GM18873 (cell line): ENCODE results near the gene GPLD1.

Source experiments
- ATAC-seq: cut with Tn5 transposase; IDR thresholded peaks from one replicate; pipeline ENCODE4 v1.9.1; 2021; ENCODE audit warnings: mild to moderate bottlenecking, moderate library complexity, moderate number of reproducible peaks; ENCODE audit not compliant: unreplicated experiment, low FRiP score

The GPLD1 gene

DNA sequence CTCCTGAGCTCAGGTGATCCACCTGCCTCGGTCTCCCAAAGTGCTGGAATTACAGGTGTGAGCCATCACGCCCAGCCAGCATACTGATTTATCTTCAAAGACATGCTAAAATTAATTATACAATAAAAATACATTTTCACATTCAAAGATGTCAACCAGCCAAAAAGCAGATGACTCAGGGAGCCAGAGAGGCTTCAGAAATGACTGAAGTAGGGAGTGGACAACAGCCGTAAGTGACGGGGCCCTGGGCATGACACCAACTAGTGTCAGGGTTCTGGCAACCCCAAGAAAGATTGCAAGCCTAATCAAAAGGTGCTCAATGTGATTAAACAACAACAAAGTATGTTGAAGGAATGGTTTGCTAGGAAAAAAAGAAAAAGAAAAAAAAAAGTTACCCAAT, 28.4 kb downstream of the GPLD1 start:
- no peak for ATAC-seq

DNA sequence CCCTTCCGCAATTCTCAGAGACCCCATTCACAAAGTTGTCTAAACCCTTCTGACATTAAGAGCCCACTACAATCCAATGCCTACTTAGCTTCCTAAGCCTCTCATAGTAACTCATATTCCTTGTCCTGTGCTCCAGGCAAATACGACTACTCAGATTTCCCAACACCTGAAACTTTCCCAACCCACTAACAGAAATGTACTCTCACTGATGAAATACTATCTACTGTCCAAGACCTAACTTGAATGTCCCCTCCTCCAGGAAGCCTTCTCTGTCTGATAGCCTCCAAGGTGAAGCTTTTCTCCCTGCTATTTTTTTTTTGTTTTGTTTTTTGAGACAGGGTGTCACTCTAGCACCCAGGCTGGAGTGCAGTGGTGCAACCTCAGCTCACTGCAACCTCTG, 30.4 kb downstream of the GPLD1 start:
- no peak for ATAC-seq

DNA sequence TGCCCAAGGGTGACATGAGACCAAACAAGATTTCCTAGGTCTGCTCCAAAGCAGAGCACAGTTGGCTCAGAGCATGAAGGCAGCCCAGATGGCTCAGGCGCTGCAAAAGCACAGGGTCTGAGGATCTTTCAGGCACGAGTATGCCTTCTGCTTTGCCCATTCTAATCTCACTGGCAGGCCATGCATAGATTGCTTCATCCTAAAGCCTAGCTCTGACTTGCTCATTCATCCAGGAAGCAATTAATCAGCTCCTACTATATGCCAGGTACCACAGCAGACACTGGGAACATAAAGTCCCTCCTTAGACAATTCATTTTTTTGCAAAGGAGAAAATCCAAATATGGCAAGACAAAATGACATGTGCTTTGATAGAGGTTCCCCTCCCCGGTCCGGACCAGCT, 31.2 kb downstream of the GPLD1 start:
- ATAC-seq, result no peak

DNA sequence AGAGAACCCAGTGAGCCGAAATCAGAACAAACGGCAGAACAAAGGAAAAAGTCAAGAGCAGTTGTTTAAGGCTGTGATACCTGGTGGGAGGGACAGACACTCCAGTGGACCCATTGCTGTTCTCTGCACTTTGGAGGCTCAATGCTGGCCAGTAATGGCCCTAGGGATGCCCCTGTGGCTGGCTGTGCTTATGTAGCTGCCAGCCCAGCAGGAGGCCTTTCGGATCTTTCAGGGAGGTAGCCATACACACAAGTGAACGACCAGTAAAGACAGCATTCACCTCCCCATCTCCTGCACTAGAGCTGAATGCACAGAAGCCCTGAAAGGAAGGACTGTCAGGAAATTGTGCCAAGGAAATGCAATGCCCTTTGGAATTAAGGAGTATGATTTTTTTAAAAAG, 34.3 kb downstream of the GPLD1 start:
- ATAC-seq, result no peak

DNA sequence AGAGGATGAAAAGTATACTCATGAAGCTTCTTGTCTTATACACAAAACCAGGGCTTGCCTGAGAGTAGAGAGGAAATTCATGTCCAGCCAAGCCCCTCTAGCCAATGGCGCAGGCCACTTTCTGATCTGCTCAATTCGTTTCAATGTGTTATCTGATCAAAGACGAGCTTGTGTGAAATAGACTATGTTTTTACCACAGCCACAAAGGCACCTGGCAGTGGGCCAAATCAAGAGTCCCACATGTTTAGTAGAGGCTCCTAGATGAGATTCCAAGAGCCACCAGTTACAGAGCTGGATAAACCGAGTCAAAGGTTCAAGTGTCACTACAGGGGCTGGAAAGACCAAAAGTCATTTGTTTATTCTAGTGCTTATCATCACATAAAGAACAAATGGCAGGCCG, 34.9 kb downstream of the GPLD1 start:
- ATAC-seq, result no peak

DNA sequence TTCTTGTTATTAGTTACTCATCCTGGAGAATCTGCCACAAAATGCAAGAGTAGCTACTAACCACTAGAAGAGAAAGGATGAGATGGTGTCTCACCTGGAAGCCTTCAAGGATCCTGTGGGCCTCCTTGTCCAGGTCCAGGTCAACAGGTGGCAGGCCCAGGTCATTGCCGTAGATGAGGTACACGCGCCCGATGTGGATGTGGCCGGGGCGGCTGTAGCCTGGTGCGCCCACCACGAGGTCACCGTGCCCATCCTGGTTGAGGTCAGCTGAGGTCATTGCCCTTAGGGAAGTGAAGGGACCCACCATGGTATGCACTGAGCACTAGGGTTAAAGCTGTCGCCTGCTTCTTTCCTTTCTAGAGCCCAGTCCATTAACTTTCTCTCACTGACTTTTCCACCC, 35.5 kb downstream of the GPLD1 start:
- ATAC-seq, result no peak

DNA sequence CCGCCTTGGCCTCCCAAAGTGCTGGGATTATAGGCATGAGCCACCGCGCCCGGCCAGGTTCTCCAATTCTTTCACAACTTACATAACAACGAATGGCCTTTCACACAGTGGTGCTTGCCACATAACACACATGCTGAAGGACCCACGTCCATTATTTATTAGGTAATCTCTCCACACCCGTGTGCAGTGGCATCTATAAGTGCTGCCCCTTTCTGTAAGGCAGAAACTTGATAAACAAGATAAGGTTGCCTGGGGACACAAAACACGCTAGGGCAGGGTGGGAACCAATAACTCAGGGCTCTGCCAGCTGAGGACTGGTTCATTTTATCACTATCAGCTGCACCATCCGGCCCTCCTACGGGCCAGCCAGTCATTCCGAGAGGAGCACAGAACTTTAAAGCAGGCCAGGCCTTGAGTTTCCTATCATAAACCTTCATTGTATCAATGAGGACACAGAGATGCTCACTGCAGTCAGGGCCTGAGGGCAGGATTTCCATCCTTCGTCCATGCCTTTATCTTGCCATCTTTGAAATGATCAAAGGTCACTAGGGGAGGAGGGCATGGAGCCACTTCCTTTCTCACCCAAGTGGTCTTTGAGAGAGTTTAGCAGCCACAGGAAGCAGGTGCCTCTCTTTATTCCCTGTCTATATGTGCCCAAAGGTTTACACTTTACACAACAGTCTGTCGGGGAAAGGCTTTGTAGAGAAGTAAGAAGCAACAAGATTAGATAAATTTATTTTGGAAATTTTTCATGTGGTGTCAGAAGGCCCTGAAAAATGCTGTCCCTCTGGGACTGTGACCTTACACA, 37.6 kb downstream of the GPLD1 start:
- no peak for ATAC-seq

DNA sequence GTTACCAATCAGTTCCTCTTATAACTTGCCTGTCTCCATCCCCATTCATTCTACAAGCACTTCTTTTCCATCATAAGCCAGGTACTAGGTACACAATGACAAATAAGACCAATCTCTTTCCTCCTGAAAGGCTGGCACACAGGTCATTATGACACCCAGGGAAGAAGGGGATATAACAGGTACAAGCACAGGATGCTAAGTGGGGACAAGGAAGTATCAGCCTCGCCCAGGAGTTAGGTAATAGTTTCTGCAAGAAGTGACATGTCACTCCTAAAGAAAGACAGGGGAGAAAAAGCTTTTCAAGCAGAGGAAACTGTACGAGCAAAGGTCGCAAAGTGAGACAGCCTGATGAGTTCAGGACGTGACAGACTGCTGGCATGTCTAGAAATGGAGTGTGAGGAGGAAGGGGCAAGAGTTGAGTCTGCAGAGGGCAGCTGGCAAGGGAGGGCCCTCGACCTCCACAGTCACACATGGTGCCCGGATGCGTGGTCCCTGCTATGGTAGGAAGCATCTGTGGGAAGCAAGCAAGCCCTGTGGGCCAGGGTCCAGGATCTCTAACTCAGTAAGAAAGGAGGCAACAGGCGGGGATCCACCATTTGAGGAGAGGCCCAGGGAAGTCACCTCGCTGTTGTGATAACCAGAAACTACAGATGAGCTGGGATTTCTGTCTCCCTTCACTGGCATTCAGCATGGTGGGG, 40.4 kb downstream of the GPLD1 start:
- no peak for ATAC-seq

DNA sequence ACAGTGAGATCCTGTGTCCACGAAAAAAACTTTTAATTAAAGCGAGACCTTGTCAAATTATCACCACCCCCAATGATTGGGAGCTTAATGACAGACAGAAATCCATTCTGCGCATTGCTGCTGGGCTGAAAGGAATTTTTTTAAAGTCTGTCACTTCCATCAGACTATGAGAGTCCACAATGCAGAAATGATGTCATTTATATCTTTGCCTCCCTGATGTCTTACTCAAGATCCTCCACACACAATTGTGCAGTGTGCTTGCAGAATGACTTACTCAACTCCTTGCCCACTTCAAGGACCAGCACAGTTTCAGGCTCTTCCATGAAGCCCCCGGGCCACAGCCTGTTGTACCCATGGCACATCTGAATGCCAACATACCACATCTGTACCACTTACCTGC, 41.0 kb downstream of the GPLD1 start:
- no peak for ATAC-seq

DNA sequence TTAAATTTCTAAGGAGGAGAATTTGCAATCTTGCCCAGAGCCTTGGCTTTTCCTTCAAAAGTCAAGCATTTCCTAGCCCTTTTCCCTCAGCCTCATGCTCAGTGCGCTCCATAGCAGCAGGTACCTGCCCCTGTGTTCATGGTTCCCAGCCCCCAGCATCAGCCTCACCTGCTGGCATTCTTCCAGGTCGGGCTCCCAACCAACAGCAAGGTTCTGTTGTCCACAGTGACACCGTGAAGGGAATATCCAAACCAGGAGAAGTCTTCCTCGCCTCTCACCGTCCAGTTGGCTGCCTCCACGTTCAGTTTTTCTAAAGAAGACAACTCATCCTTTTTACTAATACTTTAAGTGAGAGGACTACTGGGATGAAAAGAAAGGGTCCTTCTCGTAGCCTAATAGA, 42.7 kb downstream of the GPLD1 start:
- no peak for ATAC-seq

DNA sequence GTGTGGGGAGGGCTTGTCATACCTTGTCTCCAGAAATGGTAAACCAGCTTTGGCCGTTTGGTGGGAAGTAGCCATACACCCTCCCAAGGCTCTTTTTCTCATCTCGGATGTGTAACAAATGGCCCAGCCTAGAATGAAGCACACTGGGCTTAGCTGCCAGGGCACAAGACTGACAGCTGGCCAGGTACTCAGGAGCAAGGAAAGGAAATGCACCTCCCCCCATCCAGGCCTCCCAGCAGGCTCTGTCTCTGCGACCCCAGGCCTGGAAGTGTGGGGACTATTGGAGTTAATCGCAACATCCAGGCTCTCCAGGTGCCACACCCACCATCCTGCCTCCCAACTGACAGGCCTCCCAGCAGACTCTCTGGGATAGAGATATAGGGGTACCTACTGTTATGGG, 43.7 kb downstream of the GPLD1 start:
- ATAC-seq, result no peak

DNA sequence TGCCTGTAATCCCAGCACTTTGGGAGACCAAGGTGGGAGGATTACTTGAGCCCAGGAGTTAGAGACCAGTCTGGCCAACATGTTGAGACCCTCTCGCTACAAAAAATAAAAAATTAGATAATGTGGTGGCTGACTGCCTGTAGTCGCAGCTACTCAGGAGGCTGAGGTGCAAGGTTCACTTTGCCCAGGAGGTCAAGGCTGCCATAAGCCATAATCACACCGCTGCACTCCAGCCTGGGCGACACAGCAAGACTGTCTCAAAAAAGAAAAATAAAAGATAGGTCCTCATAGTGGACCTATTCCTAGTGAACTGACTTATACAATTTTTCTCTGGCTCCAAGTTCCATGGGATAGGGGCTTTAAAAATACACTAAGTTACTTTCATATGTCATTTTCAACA, 44.8 kb downstream of the GPLD1 start:
- ATAC-seq, result no peak

DNA sequence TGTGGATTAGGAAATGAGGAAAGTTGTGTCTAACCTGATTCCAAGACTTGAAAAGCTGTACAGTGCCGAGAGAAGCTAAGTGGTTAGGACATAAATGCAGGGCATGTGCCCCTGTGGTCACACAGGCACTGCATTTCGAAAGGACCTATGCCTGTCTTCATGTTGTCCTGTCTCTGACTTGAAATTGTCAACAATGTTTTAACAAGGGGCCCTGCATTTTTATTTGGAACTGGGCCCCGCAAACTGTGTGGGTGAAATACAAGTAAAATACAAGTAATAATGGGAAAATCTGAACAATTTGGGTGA, 47.8 kb downstream of the GPLD1 start:
- ATAC-seq, result no peak

DNA sequence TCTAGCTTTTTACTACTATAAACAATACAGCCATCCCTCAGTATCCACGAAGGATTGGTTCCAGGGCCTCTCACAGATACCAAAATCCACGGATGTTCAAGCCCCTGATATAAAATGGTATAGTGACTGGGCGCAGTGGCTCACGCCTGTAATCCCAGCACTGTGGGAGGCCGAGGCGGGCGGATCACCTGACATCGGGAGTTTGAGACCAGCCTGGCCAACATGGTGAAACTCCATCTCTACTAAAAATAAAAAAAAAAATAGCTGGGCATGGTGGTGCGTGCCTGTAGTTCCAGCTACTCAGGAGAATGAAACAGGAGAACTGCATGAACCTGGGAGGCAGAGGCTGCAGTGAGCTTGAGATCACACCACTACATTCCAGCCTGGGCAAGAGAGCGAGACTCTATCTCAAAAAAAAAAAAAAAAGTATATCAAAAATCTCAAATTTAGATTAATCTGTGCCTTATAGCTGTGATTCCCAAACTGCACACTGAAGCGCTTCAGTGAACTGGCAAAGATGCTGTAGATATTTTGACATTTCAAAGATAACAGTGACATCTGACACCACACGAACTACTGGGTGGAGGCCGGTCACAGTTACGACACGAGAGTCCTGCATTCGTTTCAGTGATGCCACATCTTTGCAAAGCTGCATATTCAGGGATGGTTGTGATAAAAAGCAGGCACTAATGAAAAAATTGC, 48.3 kb downstream of the GPLD1 start:
- no peak for ATAC-seq

DNA sequence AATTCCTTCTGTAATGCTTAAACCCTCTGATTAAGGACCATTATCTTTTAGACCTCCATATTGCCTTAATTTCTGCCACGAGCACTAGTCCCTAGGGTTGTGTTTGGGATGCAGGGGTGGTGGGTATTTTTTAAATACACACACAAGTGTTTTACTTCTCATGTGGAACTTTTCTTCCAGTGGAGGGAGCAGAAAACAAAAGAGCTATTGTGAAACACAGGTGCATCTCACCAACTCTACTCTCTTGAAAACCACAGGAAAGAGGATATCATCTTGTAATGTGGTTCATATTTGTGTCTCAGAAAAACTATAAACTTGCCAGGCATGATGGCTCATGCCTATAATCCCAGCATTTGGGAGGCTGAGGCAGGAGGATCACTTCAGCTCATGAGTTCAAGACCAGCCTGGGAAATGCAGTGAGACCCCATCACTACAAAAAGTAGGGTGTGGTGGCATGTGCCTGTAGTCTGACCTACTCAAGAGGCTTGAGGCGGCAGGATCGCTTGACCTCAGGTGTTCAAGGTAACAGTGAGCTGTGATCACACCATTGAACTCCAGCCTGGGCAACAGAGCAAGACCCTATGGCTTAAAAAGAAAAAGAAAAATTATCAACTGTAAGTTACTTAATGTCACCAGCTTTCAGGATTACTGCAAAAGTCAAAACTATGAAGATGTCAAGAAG, 49.4 kb downstream of the GPLD1 start:
- no peak for ATAC-seq

DNA sequence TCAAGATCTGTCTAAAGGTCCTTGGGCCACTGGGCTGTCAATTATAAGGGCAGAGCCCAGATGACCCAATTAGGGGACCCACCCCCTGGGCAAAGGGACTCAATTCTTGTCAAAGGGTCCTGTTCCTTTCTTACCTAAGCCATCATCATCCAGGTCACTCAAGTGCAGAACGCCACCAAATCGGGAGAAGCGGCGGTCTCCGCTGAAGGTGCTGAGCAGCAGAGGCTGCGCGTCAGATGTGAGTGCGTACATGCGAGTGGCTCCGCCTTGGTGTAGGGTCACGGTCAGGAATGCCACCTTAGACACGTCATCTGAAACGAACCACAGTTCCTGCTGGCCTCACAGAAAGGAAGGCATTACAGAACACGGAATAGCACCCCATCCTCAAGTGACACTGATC, 52.4 kb downstream of the GPLD1 start:
- no peak for ATAC-seq

DNA sequence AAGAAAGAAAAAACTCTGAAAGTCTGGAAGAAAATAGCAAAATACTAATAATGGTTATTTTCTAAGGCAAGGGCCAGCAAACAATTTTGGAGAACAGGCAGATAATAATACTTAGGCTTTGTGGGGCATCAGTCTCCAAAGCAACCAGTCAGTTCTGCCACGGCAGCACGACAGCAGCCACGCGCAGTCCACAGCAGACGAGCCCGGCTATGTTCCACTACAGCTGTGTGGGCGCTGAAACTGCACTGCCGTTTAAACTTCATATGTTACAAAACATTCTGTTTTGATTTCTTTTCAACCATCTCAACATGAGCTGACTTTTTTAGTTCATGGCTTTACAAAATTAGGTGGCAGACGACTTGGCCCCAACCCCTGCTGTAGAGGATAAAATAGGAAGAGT, 56.8 kb downstream of the GPLD1 start:
- no peak for ATAC-seq

DNA sequence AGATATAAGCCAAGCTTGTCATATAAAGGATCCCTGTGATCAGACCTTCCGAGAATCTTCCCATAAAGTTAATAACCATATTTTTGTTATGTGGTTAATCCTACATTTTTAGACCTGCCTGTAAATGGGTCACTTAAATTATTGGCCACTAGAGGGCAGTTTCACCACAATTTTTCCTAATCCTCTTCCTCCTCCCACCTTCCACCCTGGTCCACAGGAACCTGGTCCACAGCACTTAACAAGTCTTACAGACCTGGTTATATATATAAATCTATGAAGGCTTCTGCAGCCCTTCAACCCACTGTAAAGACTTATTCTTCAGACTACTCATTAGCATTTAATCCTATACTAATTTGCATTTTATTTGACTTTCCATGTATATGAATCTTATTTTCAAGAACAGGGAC, 58.3 kb downstream of the GPLD1 start:
- ATAC-seq, result no peak

DNA sequence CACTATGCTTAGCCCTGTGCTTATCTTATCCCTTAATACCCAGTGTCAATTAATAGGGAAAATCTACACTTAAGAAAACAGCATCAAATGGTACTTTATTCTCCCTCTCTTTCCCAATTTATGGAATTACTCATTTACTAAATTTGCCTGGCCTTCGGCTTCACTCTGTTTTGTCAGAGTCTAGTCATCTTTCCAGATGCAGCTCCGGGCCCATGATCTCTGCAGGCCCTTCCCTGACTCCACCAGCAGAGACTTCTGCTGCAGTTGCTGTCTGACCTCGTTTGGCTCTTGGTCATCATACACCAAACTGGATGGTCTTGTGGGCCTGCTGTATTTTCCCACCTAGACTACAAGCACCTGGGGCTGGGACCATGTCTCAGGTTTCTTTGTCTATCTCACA, 59.3 kb downstream of the GPLD1 start:
- ATAC-seq, result no peak

DNA sequence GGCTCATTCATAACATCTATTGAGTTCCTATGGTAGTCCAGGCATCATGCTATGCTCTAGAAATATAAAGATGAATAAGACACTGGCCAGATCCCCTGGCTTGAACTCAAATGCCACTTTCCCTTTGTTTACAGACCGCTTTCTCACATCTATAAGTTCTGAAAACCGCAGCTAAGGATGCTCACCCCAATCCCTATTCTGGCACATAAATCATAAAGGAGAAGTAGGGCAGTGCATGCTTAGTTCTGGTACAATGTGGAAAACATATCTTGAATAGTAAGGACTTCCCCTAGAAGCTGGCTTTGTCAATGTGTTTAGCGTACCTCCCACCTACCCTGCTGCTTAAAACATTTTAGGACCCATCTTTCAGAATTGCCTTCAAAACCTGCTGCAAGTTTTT, 60.2 kb downstream of the GPLD1 start:
- no peak for ATAC-seq

DNA sequence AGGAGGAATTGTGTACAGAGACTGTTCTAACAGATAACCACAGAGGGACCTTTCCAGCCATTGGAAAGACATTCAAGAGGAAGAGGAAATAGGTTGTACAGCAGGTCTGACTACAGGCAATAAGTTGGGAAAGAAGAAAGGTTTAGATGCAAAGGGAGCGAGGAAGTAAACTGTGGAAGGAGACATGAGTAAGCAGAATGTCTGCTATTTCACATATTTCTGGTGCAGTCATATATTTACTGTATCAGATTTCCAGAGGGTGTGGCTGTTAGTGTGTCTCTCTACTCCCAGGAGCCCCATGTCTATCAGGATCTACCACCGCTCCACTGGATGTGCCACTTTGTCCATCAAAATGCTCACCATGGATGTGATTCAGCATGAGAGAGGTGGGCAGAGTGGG, 60.8 kb downstream of the GPLD1 start:
- ATAC-seq, result no peak
